Measurements from ENCODE around the gene MTHFR.

- TF ChIP-seq POLR2AphosphoS5 (IDR thresholded peaks at IDR 0.05; ENCODE audit: low read depth, low read length) (no peak), REST (IDR thresholded peaks at IDR 0.05; ENCODE audit: insufficient read depth in 1 of 2, low read depth in 2 of 2, low read length in 2 of 2) (no peak), TAF1 (IDR thresholded peaks at IDR 0.05; ENCODE audit: borderline replicate concordance, insufficient read depth, low read length) (no peak), SIN3A (IDR thresholded peaks at IDR 0.05; ENCODE audit: borderline replicate concordance, insufficient read depth, low read length) (no peak)
Measured at GRCh38 chr1:11800756-11801433, 4.9 kb downstream of the MTHFR start.

Data from PFSK-1 (cell line).